ENCODE data around the gene CTNNB1. TPM values are rescaled to one million over a fixed set of nuclear protein-coding genes. Genes with fewer than 3 reads are reported as not detected.

Gene CTNNB1
- polyA plus RNA-seq, 2 of the 4 experiments (the other 2 are of a cell fraction), result 147 to 242 TPM

DNA sequence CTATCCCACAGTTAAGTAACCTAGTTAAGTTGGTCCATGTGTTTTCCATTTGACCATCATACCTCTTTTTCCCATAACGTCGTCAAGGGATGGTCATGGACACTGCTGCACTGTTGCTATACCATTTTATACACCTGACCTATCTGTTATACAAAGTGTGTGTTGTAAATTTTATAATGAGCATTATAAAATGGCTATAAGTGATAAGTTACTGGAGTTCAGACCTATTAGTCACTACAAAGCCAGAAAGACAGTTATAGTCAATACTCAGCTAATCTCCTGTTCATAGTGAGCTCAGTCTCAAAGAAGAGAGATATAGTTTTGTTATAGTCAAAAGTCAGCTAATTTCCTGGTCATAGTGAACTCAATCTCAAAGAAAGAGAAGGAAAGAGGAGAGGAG lies 18.9 kb upstream of the CTNNB1 start:
- TF ChIP-seq EHF (CRISPR knock-in tag; IDR thresholded peaks at IDR 0.05), result no peak
- no peak for TF ChIP-seq CBX8 (IDR thresholded peaks at IDR 0.05)
- no peak for TF ChIP-seq FOXS1 (CRISPR knock-in tag; IDR thresholded peaks at IDR 0.05)
- TF ChIP-seq KDM1A (IDR thresholded peaks at IDR 0.05; ENCODE audit: low read depth), result no peak
- TF ChIP-seq JUN (IDR thresholded peaks at IDR 0.05), result no peak
- TF ChIP-seq MAFK (IDR thresholded peaks at IDR 0.05; ENCODE audit: partially characterized antibody), result no peak
- TF ChIP-seq, protein P1, sequence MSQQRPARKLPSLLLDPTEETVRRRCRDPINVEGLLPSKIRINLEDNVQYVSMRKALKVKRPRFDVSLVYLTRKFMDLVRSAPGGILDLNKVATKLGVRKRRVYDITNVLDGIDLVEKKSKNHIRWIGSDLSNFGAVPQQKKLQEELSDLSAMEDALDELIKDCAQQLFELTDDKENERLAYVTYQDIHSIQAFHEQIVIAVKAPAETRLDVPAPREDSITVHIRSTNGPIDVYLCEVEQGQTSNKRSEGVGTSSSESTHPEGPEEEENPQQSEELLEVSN (IDR thresholded peaks at IDR 0.05; ENCODE audit: borderline replicate concordance, low read depth), result no peak
- no peak for TF ChIP-seq RNF2 (IDR thresholded peaks at IDR 0.05; ENCODE audit: borderline replicate concordance, low read depth)
- no peak for TF ChIP-seq CHD2 (IDR thresholded peaks at IDR 0.05; ENCODE audit: low read length, partially characterized antibody)
- TF ChIP-seq RCOR1 (IDR thresholded peaks at IDR 0.05; ENCODE audit: low read depth, low read length), result no peak
- TF ChIP-seq ZFP36 (IDR thresholded peaks at IDR 0.05; ENCODE audit: borderline replicate concordance, partially characterized antibody), result no peak
- TF ChIP-seq NPAS2 (CRISPR knock-in tag; IDR thresholded peaks at IDR 0.05; ENCODE audit: borderline replicate concordance), result no peak
- TF ChIP-seq BHLHE40 (IDR thresholded peaks at IDR 0.05; ENCODE audit: low read depth, low read length), result no peak
- TF ChIP-seq RFX5 (IDR thresholded peaks at IDR 0.05), result no peak
- TF ChIP-seq, protein P2, sequence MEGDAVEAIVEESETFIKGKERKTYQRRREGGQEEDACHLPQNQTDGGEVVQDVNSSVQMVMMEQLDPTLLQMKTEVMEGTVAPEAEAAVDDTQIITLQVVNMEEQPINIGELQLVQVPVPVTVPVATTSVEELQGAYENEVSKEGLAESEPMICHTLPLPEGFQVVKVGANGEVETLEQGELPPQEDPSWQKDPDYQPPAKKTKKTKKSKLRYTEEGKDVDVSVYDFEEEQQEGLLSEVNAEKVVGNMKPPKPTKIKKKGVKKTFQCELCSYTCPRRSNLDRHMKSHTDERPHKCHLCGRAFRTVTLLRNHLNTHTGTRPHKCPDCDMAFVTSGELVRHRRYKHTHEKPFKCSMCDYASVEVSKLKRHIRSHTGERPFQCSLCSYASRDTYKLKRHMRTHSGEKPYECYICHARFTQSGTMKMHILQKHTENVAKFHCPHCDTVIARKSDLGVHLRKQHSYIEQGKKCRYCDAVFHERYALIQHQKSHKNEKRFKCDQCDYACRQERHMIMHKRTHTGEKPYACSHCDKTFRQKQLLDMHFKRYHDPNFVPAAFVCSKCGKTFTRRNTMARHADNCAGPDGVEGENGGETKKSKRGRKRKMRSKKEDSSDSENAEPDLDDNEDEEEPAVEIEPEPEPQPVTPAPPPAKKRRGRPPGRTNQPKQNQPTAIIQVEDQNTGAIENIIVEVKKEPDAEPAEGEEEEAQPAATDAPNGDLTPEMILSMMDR (IDR thresholded peaks at IDR 0.05), result no peak
- TF ChIP-seq ZC3H11A (IDR thresholded peaks at IDR 0.05), result no peak
- ChIA-PET CTCF (no interaction called here), POLR2A (no interaction called here)
- no peak for FAIRE-seq
- WGBS (ENCODE audit: missing lambda C conversion rate), result 75% methylated on average over 2 of the region's 2 CpGs
- no peak overlapping the region for H3K4me3 ChIP-seq
- H3K4me1 ChIP-seq, result no peaks in the 10 kb centered on the region
- H3K4me2 ChIP-seq, result no peak overlapping the region
- DNase-seq (ENCODE audit: low read depth in 1 of 2, low spot score in 1 of 2), result no peak
- no peaks in the 10 kb centered on the region for H3K9me3 ChIP-seq
- ATAC-seq, result no peak
- no peak overlapping the region for H3K27ac ChIP-seq

DNA sequence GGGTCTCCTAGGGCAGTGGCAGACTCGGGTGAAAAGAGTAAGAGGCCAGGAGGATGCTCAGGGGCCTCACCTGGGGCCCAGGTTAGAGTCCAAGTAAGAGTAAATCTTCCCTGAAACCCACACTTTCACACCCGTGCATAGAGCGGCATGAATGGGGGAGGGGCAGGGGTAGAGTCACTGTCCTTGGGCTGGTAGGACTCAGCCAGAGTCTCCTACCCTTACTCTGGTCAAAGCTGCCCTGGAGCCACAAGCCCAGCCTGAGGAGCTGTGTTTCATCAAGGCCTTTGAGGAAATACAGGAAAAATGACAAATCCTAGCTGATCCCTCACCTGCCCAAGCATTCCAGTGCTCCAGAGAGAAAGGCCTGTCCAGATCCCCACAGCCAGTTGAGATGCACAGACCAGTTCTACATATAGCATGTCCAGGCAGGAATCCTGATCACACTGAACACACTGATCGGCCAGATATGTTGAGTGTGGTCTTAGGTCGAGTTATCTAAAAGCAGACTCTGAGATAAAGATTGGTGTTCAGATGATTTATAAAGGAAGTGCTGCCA lies 16.7 kb upstream of the CTNNB1 start:
- WGBS (ENCODE audit: missing lambda C conversion rate), result 48% methylated on average over 5 of the region's 5 CpGs
- ChIA-PET CTCF (interaction anchor here (1.5 kb wide), 1 partner anchor 10 kb away, joined by 4 read pairs; no protein-coding TSS in a partner anchor), POLR2A (no interaction called here)
- H3K4me3 ChIP-seq, result no peak overlapping the region
- no peaks in the 10 kb centered on the region for H3K9me3 ChIP-seq
- H3K27ac ChIP-seq, result no peak overlapping the region
- DNase-seq (ENCODE audit: low read depth in 1 of 2, low spot score in 1 of 2) (no peak), FAIRE-seq (no peak), ATAC-seq (no peak)
- TF ChIP-seq SMC3 (IDR thresholded peaks at IDR 0.05) (no peak), NPAS2 (CRISPR knock-in tag; IDR thresholded peaks at IDR 0.05; ENCODE audit: borderline replicate concordance) (no peak), ZC3H11A (IDR thresholded peaks at IDR 0.05) (no peak), TFCP2L1 (CRISPR knock-in tag; IDR thresholded peaks at IDR 0.05) (no peak), PHF8 (IDR thresholded peaks at IDR 0.05; ENCODE audit: borderline replicate concordance, low read depth) (no peak), NFE2L2 (conservative IDR thresholded peaks at IDR 0.05; ENCODE audit: low read length) (no peak), ZSCAN20 (CRISPR knock-in tag; IDR thresholded peaks at IDR 0.05) (no peak)
- TF ChIP-seq, protein P3, sequence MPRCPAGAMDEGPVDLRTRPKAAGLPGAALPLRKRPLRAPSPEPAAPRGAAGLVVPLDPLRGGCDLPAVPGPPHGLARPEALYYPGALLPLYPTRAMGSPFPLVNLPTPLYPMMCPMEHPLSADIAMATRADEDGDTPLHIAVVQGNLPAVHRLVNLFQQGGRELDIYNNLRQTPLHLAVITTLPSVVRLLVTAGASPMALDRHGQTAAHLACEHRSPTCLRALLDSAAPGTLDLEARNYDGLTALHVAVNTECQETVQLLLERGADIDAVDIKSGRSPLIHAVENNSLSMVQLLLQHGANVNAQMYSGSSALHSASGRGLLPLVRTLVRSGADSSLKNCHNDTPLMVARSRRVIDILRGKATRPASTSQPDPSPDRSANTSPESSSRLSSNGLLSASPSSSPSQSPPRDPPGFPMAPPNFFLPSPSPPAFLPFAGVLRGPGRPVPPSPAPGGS (IDR thresholded peaks at IDR 0.05), result no peak
- TF ChIP-seq, protein P4, sequence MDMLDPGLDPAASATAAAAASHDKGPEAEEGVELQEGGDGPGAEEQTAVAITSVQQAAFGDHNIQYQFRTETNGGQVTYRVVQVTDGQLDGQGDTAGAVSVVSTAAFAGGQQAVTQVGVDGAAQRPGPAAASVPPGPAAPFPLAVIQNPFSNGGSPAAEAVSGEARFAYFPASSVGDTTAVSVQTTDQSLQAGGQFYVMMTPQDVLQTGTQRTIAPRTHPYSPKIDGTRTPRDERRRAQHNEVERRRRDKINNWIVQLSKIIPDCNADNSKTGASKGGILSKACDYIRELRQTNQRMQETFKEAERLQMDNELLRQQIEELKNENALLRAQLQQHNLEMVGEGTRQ (IDR thresholded peaks at IDR 0.05), result no peak
- TF ChIP-seq, protein P5, sequence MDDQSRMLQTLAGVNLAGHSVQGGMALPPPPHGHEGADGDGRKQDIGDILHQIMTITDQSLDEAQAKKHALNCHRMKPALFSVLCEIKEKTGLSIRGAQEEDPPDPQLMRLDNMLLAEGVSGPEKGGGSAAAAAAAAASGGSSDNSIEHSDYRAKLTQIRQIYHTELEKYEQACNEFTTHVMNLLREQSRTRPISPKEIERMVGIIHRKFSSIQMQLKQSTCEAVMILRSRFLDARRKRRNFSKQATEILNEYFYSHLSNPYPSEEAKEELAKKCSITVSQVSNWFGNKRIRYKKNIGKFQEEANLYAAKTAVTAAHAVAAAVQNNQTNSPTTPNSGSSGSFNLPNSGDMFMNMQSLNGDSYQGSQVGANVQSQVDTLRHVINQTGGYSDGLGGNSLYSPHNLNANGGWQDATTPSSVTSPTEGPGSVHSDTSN (IDR thresholded peaks at IDR 0.05), result no peak
- TF ChIP-seq, protein P2 (IDR thresholded peaks at IDR 0.05), result no peak
- TF ChIP-seq, protein P6, sequence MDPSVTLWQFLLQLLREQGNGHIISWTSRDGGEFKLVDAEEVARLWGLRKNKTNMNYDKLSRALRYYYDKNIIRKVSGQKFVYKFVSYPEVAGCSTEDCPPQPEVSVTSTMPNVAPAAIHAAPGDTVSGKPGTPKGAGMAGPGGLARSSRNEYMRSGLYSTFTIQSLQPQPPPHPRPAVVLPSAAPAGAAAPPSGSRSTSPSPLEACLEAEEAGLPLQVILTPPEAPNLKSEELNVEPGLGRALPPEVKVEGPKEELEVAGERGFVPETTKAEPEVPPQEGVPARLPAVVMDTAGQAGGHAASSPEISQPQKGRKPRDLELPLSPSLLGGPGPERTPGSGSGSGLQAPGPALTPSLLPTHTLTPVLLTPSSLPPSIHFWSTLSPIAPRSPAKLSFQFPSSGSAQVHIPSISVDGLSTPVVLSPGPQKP (IDR thresholded peaks at IDR 0.05; ENCODE audit: low read depth, low read length), result no peak
- H3K4me2 ChIP-seq, result no peak overlapping the region
- H3K4me1 ChIP-seq, result no peaks in the 10 kb centered on the region

Data from A549 (cell line).